ENCODE data around the gene SUMO3.

GRCh38 chr21:44834231-44834950, 16.5 kb upstream of the SUMO3 start:
- TF ChIP-seq, protein P1, sequence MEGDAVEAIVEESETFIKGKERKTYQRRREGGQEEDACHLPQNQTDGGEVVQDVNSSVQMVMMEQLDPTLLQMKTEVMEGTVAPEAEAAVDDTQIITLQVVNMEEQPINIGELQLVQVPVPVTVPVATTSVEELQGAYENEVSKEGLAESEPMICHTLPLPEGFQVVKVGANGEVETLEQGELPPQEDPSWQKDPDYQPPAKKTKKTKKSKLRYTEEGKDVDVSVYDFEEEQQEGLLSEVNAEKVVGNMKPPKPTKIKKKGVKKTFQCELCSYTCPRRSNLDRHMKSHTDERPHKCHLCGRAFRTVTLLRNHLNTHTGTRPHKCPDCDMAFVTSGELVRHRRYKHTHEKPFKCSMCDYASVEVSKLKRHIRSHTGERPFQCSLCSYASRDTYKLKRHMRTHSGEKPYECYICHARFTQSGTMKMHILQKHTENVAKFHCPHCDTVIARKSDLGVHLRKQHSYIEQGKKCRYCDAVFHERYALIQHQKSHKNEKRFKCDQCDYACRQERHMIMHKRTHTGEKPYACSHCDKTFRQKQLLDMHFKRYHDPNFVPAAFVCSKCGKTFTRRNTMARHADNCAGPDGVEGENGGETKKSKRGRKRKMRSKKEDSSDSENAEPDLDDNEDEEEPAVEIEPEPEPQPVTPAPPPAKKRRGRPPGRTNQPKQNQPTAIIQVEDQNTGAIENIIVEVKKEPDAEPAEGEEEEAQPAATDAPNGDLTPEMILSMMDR (IDR thresholded peaks at IDR 0.05), result no peak
- no peak for TF ChIP-seq POLR2AphosphoS5 (IDR thresholded peaks at IDR 0.05)
- TF ChIP-seq POLR2A (IDR thresholded peaks at IDR 0.05), result no peak

Measured in suprapubic skin (tissue), 4 donors.